Activated CD4-positive, CD25-positive, alpha-beta regulatory T cell (primary cell): Measurements from ENCODE around the gene TOMM22.
A peak's percentile ranks its signal among the peaks of the same experiment; 100 is the strongest.

Source experiments
- DNase-seq, 4 experiments: peaks; one replicate each; lab custom pipeline; 2025; lab: John Stamatoyannopoulos, UW

TOMM22 gene

GRCh38 chr22:38715176-38715764, 33.5 kb downstream of the TOMM22 start:
- no peak for DNase-seq

GRCh38 chr22:38715852-38716251, 34.1 kb downstream of the TOMM22 start:
- no peak for DNase-seq

GRCh38 chr22:38716271-38716670, 34.5 kb downstream of the TOMM22 start:
- no peak for DNase-seq

- no peak for DNase-seq
These were observed 35.1 kb downstream of the TOMM22 start for GRCh38 chr22:38716826-38717225.

GRCh38 chr22:38717244-38717643, 35.5 kb downstream of the TOMM22 start:
- DNase-seq, result no peak

- no peak for DNase-seq
These were observed 36.7 kb downstream of the TOMM22 start for GRCh38 chr22:38718414-38718813.

- no peak for DNase-seq
These were observed 37.4 kb downstream of the TOMM22 start for GRCh38 chr22:38719196-38719595.

- no peak for DNase-seq
These were observed 38.6 kb downstream of the TOMM22 start for GRCh38 chr22:38720350-38720749.

- no peak for DNase-seq
These were observed 39.8 kb downstream of the TOMM22 start for GRCh38 chr22:38721551-38721950.

- no peak for DNase-seq
These were observed 42.4 kb downstream of the TOMM22 start for GRCh38 chr22:38724176-38724575.

GRCh38 chr22:38724926-38725571, 43.3 kb downstream of the TOMM22 start:
- no peak for DNase-seq

- no peak for DNase-seq
These were observed 44.3 kb downstream of the TOMM22 start for GRCh38 chr22:38725900-38726655.

- DNase-seq, result no peak
These were observed 45.4 kb downstream of the TOMM22 start for GRCh38 chr22:38727123-38727522.

- DNase-seq, result no peak
These were observed 46.0 kb downstream of the TOMM22 start for GRCh38 chr22:38727530-38728451.

- DNase-seq, result no peak
These were observed 47.4 kb downstream of the TOMM22 start for GRCh38 chr22:38728871-38729796.

- no peak for DNase-seq
These were observed 48.2 kb downstream of the TOMM22 start for GRCh38 chr22:38729946-38730345.

- no peak for DNase-seq
These were observed 48.7 kb downstream of the TOMM22 start for GRCh38 chr22:38730411-38730871.

- no peak for DNase-seq
These were observed 50.0 kb downstream of the TOMM22 start for GRCh38 chr22:38731703-38732161.

- no peak for DNase-seq
These were observed 50.6 kb downstream of the TOMM22 start for GRCh38 chr22:38732251-38732815.

GRCh38 chr22:38733329-38733723, 51.6 kb downstream of the TOMM22 start:
- peak in 1 of 4 experiments; percentile 34 for DNase-seq
